Common myeloid progenitor, CD34-positive (primary cell): Measurements from ENCODE around the gene HILPDA.
"Not testable (repeated sequence)": the region's sequence is repeated elsewhere in the genome, so short reads cannot be mapped to it uniquely, and the experiment has no call there.

Source experiments
- CTCF ChIA-PET: fragments of 350-600 bp; sonication (Branson Sonifier 250); formaldehyde crosslinking; loops from one replicate; lab custom pipeline; 2021; ENCODE audit warnings: antibody characterized with exemption; lab: Charles Lee
- POLR2A ChIA-PET: fragments of 350-600 bp; sonication (Branson Sonifier 250); formaldehyde crosslinking; loops from one replicate; lab custom pipeline; 2021; ENCODE audit warnings: antibody characterized with exemption; lab: Charles Lee
- DNase-seq, 3 donors: peaks; one replicate each; pipeline versions ENCODE4 v3.0.0 to v3.0.0-alpha.2; 2013
- H3K27ac ChIP-seq, 2 experiments: 1 replicate in 1 of 2; 2 replicates in 1 of 2; pipeline ENCODE4 v1.7.0; 2013; ENCODE audit warnings: inconsistent platforms in 2 of 2, low read length in 2 of 2, mild to moderate bottlenecking in 2 of 2, low read depth in 1 of 2, moderate library complexity in 1 of 2; ENCODE audit not compliant: severe bottlenecking in 2 of 2, insufficient read depth in 1 of 2, poor library complexity in 1 of 2
- H3K27me3 ChIP-seq, 5 experiments: replicated peaks in 2 of 5; 1 replicate in 3 of 5; 2 replicates in 2 of 5; pipeline versions ENCODE4 v1.6.1 to v1.7.0; 2013; ENCODE audit warnings: low read length in 4 of 5, mild to moderate bottlenecking in 2 of 5, moderate library complexity in 2 of 5, inconsistent platforms in 1 of 5; ENCODE audit not compliant: insufficient read depth in 5 of 5, control insufficient read depth in 4 of 5
- H3K36me3 ChIP-seq, 4 experiments: 1 replicate in 2 of 4; 2 replicates in 2 of 4; pipeline versions ENCODE4 v1.6.1 to v1.7.0; 2013; ENCODE audit warnings: low read length in 3 of 4, control low read depth in 1 of 4, mild to moderate bottlenecking in 1 of 4; ENCODE audit not compliant: control insufficient read depth in 4 of 4, insufficient read depth in 4 of 4
- H3K4me1 ChIP-seq, 4 experiments: 1 replicate in 3 of 4; 2 replicates in 1 of 4; pipeline versions ENCODE4 v1.6.1 to v1.7.1; 2013; ENCODE audit warnings: low read length in 3 of 4, mild to moderate bottlenecking in 3 of 4, control low read depth in 1 of 4, inconsistent platforms in 1 of 4, moderate library complexity in 1 of 4; ENCODE audit not compliant: control insufficient read depth in 4 of 4, insufficient read depth in 4 of 4; ENCODE audit errors: control extremely low read depth in 1 of 4
- H3K4me3 ChIP-seq, 7 experiments: 1 replicate in 4 of 7; 2 replicates in 3 of 7; pipeline versions ENCODE4 v1.5.1 to v1.7.0; 2013; ENCODE audit warnings: mild to moderate bottlenecking in 7 of 7, low read length in 6 of 7, moderate library complexity in 6 of 7, inconsistent platforms in 2 of 7, low read depth in 2 of 7, control low read depth in 1 of 7; ENCODE audit not compliant: insufficient read depth in 4 of 7, control insufficient read depth in 1 of 7; ENCODE audit errors: extremely low read depth in 1 of 7
- H3K9me3 ChIP-seq, 5 experiments: 1 replicate in 4 of 5; 2 replicates in 1 of 5; pipeline versions ENCODE4 v1.6.1 to v1.7.1; 2013; ENCODE audit warnings: low read length in 4 of 5, mild to moderate bottlenecking in 2 of 5, inconsistent platforms in 1 of 5, low read depth in 1 of 5, moderate library complexity in 1 of 5; ENCODE audit not compliant: control insufficient read depth in 4 of 5, insufficient read depth in 2 of 5; ENCODE audit errors: control extremely low read depth in 1 of 5
- WGBS: methylation state at CpG from one replicate; pipeline ENCODE4 v1.1.5; 2013; ENCODE audit not compliant: insufficient coverage; 5-methylcytosine and 5-hydroxymethylcytosine counted together

The HILPDA gene

GRCh38 chr7:128476402-128477335 is 21.0 kb downstream of the HILPDA start, which contains the start of gene METTL2B:
METTL2B (plus strand) TSS chr7:128476748; CDS start chr7:128476766, 18 bp downstream.
- whole genome bisulfite sequencing = under 1% methylated on average over 33 of the region's 62 CpGs

GRCh38 chr7:128477336-128477690 is 21.6 kb downstream of the HILPDA start:
- H3K4me3 ChIP-seq = peak overlapping the region; percentile 76 to 88 (median 85)
- H3K27ac ChIP-seq = peak overlapping the region; percentile 68 to 91
- peaks cover 7 to 15% (median 10%) of the 10 kb centered on the region in 4 experiments for H3K4me1 ChIP-seq
- H3K27me3 ChIP-seq, H3K9me3 ChIP-seq, CTCF ChIA-PET, POLR2A ChIA-PET: not testable (repeated sequence)
- DNase-seq = peak in 1 of 3 donors; percentile 27
- H3K36me3 ChIP-seq = peaks cover 2 to 13% (median 6%) of the 10 kb centered on the region in 4 experiments
- WGBS = 0% methylated on average over 4 of the region's 4 CpGs

More at GRCh38 chr7:128476402-128477335, 21.0 kb downstream of the HILPDA start, which contains the start of gene METTL2B:
- CTCF ChIA-PET = interaction anchor here (1.0 to 1.6 kb wide), 3 partner anchors 15 to 131 kb away, joined by 3 to 4 read pairs (median 4); no protein-coding TSS in a partner anchor
- H3K4me3 ChIP-seq = peak within 1 kb of the TSS; percentile 76 to 88 (median 85)
- H3K4me1 ChIP-seq = peaks cover 7 to 15% (median 10%) of the 10 kb centered on the region in 4 experiments
- peak; percentile 92 to 96 (median 94) for DNase-seq
- H3K27ac ChIP-seq = peak within 1 kb of the TSS; percentile 68 to 91
- H3K9me3 ChIP-seq, H3K27me3 ChIP-seq, POLR2A ChIA-PET: not testable (repeated sequence)
- H3K36me3 ChIP-seq = peaks cover 2 to 12% (median 6%) of the 10 kb centered on the region in 4 experiments

- CTCF ChIA-PET, DNase-seq, H3K27me3 ChIP-seq, H3K4me3 ChIP-seq, H3K27ac ChIP-seq, H3K9me3 ChIP-seq, POLR2A ChIA-PET: not testable (repeated sequence)
- peaks cover 2 to 17% (median 7%) of the 10 kb centered on the region in 4 experiments for H3K36me3 ChIP-seq
- peaks cover 7 to 15% (median 10%) of the 10 kb centered on the region in 4 experiments for H3K4me1 ChIP-seq
- WGBS = no CpG with 5 or more reads among the region's 4 CpGs
Observed at GRCh38 chr7:128479082-128479481, 23.4 kb downstream of the HILPDA start.

GRCh38 chr7:128488134-128488533 is 32.5 kb downstream of the HILPDA start:
- H3K36me3 ChIP-seq, H3K27ac ChIP-seq, H3K9me3 ChIP-seq, H3K4me1 ChIP-seq, H3K4me3 ChIP-seq, POLR2A ChIA-PET, DNase-seq, H3K27me3 ChIP-seq, CTCF ChIA-PET: not testable (repeated sequence)
- WGBS = no CpG with 5 or more reads among the region's 6 CpGs

- WGBS = 96% methylated on average over 9 of the region's 9 CpGs
- no peak overlapping the region for H3K4me3 ChIP-seq
- ChIA-PET CTCF (no interaction called here), POLR2A (no interaction called here)
- peaks cover 13 to 41% (median 21%) of the 10 kb centered on the region in 4 experiments for H3K36me3 ChIP-seq
- no peak overlapping the region for H3K27ac ChIP-seq
- H3K9me3 ChIP-seq = no peaks in the 10 kb centered on the region
- no peak for DNase-seq
- H3K4me1 ChIP-seq = no peaks in the 10 kb centered on the region
- no peaks in the 10 kb centered on the region for H3K27me3 ChIP-seq
Observed at GRCh38 chr7:128497405-128497804, 41.7 kb downstream of the HILPDA start.

GRCh38 chr7:128505416-128505815 is 49.7 kb downstream of the HILPDA start:
- H3K4me3 ChIP-seq, CTCF ChIA-PET, DNase-seq, H3K27ac ChIP-seq, H3K9me3 ChIP-seq, H3K4me1 ChIP-seq, H3K27me3 ChIP-seq, POLR2A ChIA-PET: not testable (repeated sequence)
- no CpG with 5 or more reads among the region's 2 CpGs for WGBS
- peaks cover 0 to 11% (median 9%) of the 10 kb centered on the region in 4 experiments for H3K36me3 ChIP-seq

- DNase-seq, H3K27ac ChIP-seq, CTCF ChIA-PET, POLR2A ChIA-PET, H3K9me3 ChIP-seq, H3K4me1 ChIP-seq, H3K4me3 ChIP-seq, H3K36me3 ChIP-seq, H3K27me3 ChIP-seq: not testable (repeated sequence)
- 86% methylated on average over 1 of the region's 3 CpGs for WGBS
Observed at GRCh38 chr7:128506819-128507218, 51.1 kb downstream of the HILPDA start.
